Measurements from ENCODE around the gene TUBA4A. TPM values are rescaled to one million over a fixed set of nuclear protein-coding genes. Genes with fewer than 3 reads are reported as not detected.

TUBA4A gene
- total and polyA plus RNA-seq, 2 of the 4 experiments (the other 2 are of a cell fraction) = 21.9 to 35.6 TPM

- H2AK9ac ChIP-seq (replicated peaks; ENCODE audit: low read depth, low read length, poor library complexity) = no peak overlapping the region
- no peak overlapping the region for H2BK15ac ChIP-seq (ENCODE audit: low read depth, low read length)
- H3K9me1 ChIP-seq (ENCODE audit: insufficient read depth, low read length) = no peaks in the 10 kb centered on the region
- no peaks in the 10 kb centered on the region for H3K9me3 ChIP-seq (ENCODE audit: control insufficient read depth, insufficient read depth, low read length)
- H3K27ac ChIP-seq (ENCODE audit: insufficient read depth, low read length) = no peak overlapping the region
- DNase-seq (no peak), ATAC-seq (ENCODE audit: low read depth) (no peak)
- H3K4ac ChIP-seq (ENCODE audit: low read depth, low read length) = no peak overlapping the region
- H3K36me3 ChIP-seq (ENCODE audit: control insufficient read depth, insufficient read depth, low read length) = no peaks in the 10 kb centered on the region
- H4K20me1 ChIP-seq (ENCODE audit: insufficient read depth, low read length) = no peaks in the 10 kb centered on the region
- H3K27me3 ChIP-seq (ENCODE audit: control insufficient read depth, insufficient read depth, low read length) = no peaks in the 10 kb centered on the region
- no peak overlapping the region for H3K4me3 ChIP-seq (ENCODE audit: insufficient read depth, low read depth, low read length)
- ChIA-PET CTCF (no interaction called here), POLR2A (ENCODE audit: unreplicated experiment) (no interaction called here)
- no peak overlapping the region for H4K5ac ChIP-seq (ENCODE audit: low read depth, low read length)
- H2AK5ac ChIP-seq (ENCODE audit: low read depth, low read length) = no peak overlapping the region
- no TSS peak for BruUV-seq (replicated peaks)
- no peak overlapping the region for H3K14ac ChIP-seq (replicated peaks; ENCODE audit: low read depth, low read length)
- peaks cover 8% of the 10 kb centered on the region; the same call in 1 of the 2 replicates for H3K4me1 ChIP-seq (ENCODE audit: control insufficient read depth, insufficient read depth, low read length)
- 95% methylated on average over 17 of the region's 25 CpGs; no CpG with 5 or more reads in 1 of the 2 experiments for WGBS, 2 experiments (ENCODE audit: extremely low coverage in 2 of 2, insufficient read length in 1 of 2)
- H2AFZ ChIP-seq (replicated peaks; ENCODE audit: low read length, poor library complexity) = no peak overlapping the region
- no peak overlapping the region for H3K23ac ChIP-seq (ENCODE audit: low read depth, low read length)
- in situ Hi-C loops (cut with MboI; ENCODE audit: low sequenced_read_pairs) (loop anchor here (5.0 kb wide), 1 partner anchor 125 kb away; the partner anchor contains the start of gene SLC23A3), dilution Hi-C loops (cut with HindIII; ENCODE audit: low sequenced_read_pairs, unreplicated experiment) (no loop called here), intact Hi-C loops (cut with micrococcal nuclease) (loop anchor here (5.0 kb wide), 2 partner anchors 235 to 240 kb away; no protein-coding TSS in a partner anchor)
- H4K8ac ChIP-seq (ENCODE audit: low read depth in 2 of 2, low read length in 2 of 2) = no peak overlapping the region
- no peak overlapping the region for H2BK20ac ChIP-seq (ENCODE audit: low read depth, low read length)
- H3K56ac ChIP-seq (ENCODE audit: extremely low read depth, insufficient read depth, low read length) = no peak overlapping the region
- no peak overlapping the region for H3K9ac ChIP-seq (ENCODE audit: low read depth, low read length)
- H3K4me2 ChIP-seq (ENCODE audit: low read depth, low read length) = no peak overlapping the region
- H3K79me1 ChIP-seq (ENCODE audit: low read depth in 1 of 2, low read length in 2 of 2) = no peaks in the 10 kb centered on the region
- no peak overlapping the region for H4K91ac ChIP-seq (ENCODE audit: insufficient read depth, low read depth, low read length)
- no peak overlapping the region for H2BK120ac ChIP-seq (ENCODE audit: low read depth, low read length)
- H3K18ac ChIP-seq (ENCODE audit: low read depth, low read length) = no peak overlapping the region
- no peak overlapping the region for H2BK5ac ChIP-seq (ENCODE audit: low read depth, low read length, poor library complexity, severe bottlenecking)
- TF ChIP-seq MAFK (IDR thresholded peaks at IDR 0.05; ENCODE audit: low read depth, low read length) = no peak
- no peak for TF ChIP-seq ELK1 (IDR thresholded peaks at IDR 0.05; ENCODE audit: borderline replicate concordance, low read depth, low read length)
- TF ChIP-seq CTCF (conservative IDR thresholded peaks at IDR 0.05; ENCODE audit: low read depth, low read length) = no peak
- no peak for TF ChIP-seq CEBPB (IDR thresholded peaks at IDR 0.05; ENCODE audit: low read depth, low read length)
- no peak for TF ChIP-seq FOS (IDR thresholded peaks at IDR 0.05; ENCODE audit: low read depth, low read length)
- TF ChIP-seq MXI1 (IDR thresholded peaks at IDR 0.05; ENCODE audit: borderline replicate concordance, low read depth, low read length) = no peak
- TF ChIP-seq BHLHE40 (IDR thresholded peaks at IDR 0.05; ENCODE audit: low read depth, low read length) = no peak
- TF ChIP-seq MAZ (IDR thresholded peaks at IDR 0.05; ENCODE audit: borderline replicate concordance, low read depth, low read length) = no peak
- TF ChIP-seq SMC3 (IDR thresholded peaks at IDR 0.05; ENCODE audit: low read depth, low read length) = no peak
- TF ChIP-seq RCOR1 (IDR thresholded peaks at IDR 0.05; ENCODE audit: insufficient replicate concordance, low read length) = no peak
- TF ChIP-seq RAD21 (IDR thresholded peaks at IDR 0.05; ENCODE audit: low read length) = no peak
- TF ChIP-seq RFX5 (IDR thresholded peaks at IDR 0.05; ENCODE audit: low read depth, low read length) = no peak
- TF ChIP-seq POLR2A (IDR thresholded peaks at IDR 0.05; ENCODE audit: low read depth, low read length) = no peak
- TF ChIP-seq NFE2L2 (IDR thresholded peaks at IDR 0.05; ENCODE audit: low read depth, low read length) = no peak
- TF ChIP-seq USF2 (IDR thresholded peaks at IDR 0.05; ENCODE audit: low read depth, low read length) = no peak
These were observed 43.1 kb upstream of the TUBA4A start for GRCh38 chr2:219296631-219297391.

All from IMR-90 (cell line).